Natural killer cell (primary cell): ENCODE data around the gene CSGALNACT2. TPM values are rescaled to one million over a fixed set of nuclear protein-coding genes. Genes with fewer than 3 reads are reported as not detected.

ENCODE experiments used
- ATAC-seq, 3 donors: fragments of 150-1000 bp in 2 of 3; fragments of 200-7000 bp in 1 of 3; cut with Tn5 transposase; 1 replicate in 1 of 3; 2 replicates in 2 of 3; pipeline ENCODE4 v1.10.0; 2021; ENCODE audit warnings: mild to moderate bottlenecking in 2 of 3, moderate library complexity in 2 of 3
- DNase-seq, 2 donors: peaks; one replicate each; pipeline versions ENCODE4 v3.0.0 to v3.0.0-alpha.2; 2013 to 2021; ENCODE audit warnings: mixed read lengths in 1 of 2
- H3K27ac ChIP-seq: one replicate; pipeline ENCODE4 v1.5.1; 2013; ENCODE audit warnings: mild to moderate bottlenecking, low read length
- H3K27me3 ChIP-seq: one replicate; pipeline ENCODE4 v1.6.1; 2013; ENCODE audit warnings: low read length; ENCODE audit not compliant: control insufficient read depth, insufficient read depth
- H3K36me3 ChIP-seq: one replicate; pipeline ENCODE4 v1.6.1; 2013; ENCODE audit warnings: low read length; ENCODE audit not compliant: control insufficient read depth, insufficient read depth
- H3K4me1 ChIP-seq: one replicate; pipeline ENCODE4 v1.6.1; 2013; ENCODE audit warnings: low read length; ENCODE audit not compliant: control insufficient read depth, insufficient read depth
- H3K4me3 ChIP-seq: one replicate; pipeline ENCODE4 v1.5.1; 2013; ENCODE audit warnings: low read length
- H3K9me3 ChIP-seq: one replicate; pipeline ENCODE4 v1.6.1; 2013; ENCODE audit warnings: low read length; ENCODE audit not compliant: control insufficient read depth, insufficient read depth
- H3K27ac Mint-ChIP-seq, 2 donors: one replicate each; pipeline ENCODE4 v1.8.0; 2022; ENCODE audit warnings: mild to moderate bottlenecking in 2 of 2, mixed read lengths in 2 of 2, moderate library complexity in 1 of 2
- H3K27me3 Mint-ChIP-seq, 2 donors: one replicate each; pipeline ENCODE4 v1.8.0; 2022; ENCODE audit warnings: low read depth in 2 of 2, mixed read lengths in 2 of 2
- H3K36me3 Mint-ChIP-seq: one replicate; pipeline ENCODE4 v1.8.0; 2022; ENCODE audit warnings: mixed read lengths
- H3K4me1 Mint-ChIP-seq, 2 donors: one replicate each; pipeline ENCODE4 v1.8.0; 2022; ENCODE audit warnings: mixed read lengths in 2 of 2
- H3K4me3 Mint-ChIP-seq: one replicate; pipeline ENCODE4 v1.8.0; 2022; ENCODE audit warnings: mild to moderate bottlenecking, moderate library complexity, mixed read lengths
- H3K9me3 Mint-ChIP-seq, 2 donors: one replicate each; pipeline ENCODE4 v1.8.0; 2022; ENCODE audit warnings: mixed read lengths in 2 of 2
- CTCF ChIP-seq: fragments of 200-600 bp; IDR thresholded peaks from one replicate; pipeline ENCODE4 v1.8.0; 2022; ENCODE audit warnings: antibody characterized with exemption
- WGBS: methylation state at CpG from one replicate; pipeline ENCODE4 v1.1.7; 2013; ENCODE audit warnings: missing lambda C conversion rate; ENCODE audit not compliant: insufficient coverage; 5-methylcytosine and 5-hydroxymethylcytosine counted together
- intact Hi-C: fragments of 100-400 bp; cut with micrococcal nuclease; formaldehyde crosslinking; loops from one replicate; pipeline ENCODE4 v1.14.2; 2022
- total RNA-seq, 4 donors: library from RNA; stranded (reverse); fragments of 120-200 nt in 1 of 4; gene quantifications; one replicate each; pipeline versions ENCODE4 v1.2.3 to v1.2.4, GENCODE V29; 2013 to 2022

CSGALNACT2 gene
- total RNA-seq, 3 donors from 2014 or later (not counting 1 experiment from before 2014, with no cell fraction given), result 49.9 to 57.4 (median 52.8) TPM

GRCh38 chr10:43099928-43100327 lies 38.3 kb upstream of the CSGALNACT2 start:
- no peaks in the 10 kb centered on the region for H3K36me3 Mint-ChIP-seq
- no peak for TF ChIP-seq CTCF
- intact Hi-C loops, result no loop called here

GRCh38 chr10:43100366-43100765 lies 37.9 kb upstream of the CSGALNACT2 start:
- intact Hi-C loops, result no loop called here
- no peaks in the 10 kb centered on the region for H3K9me3 Mint-ChIP-seq
- 94% methylated on average over 17 of the region's 17 CpGs for WGBS
- peaks cover 2% of the 10 kb centered on the region for H3K27me3 ChIP-seq
- H3K36me3 ChIP-seq, result no peaks in the 10 kb centered on the region
- peaks cover 11% of the 10 kb centered on the region for H3K4me1 ChIP-seq
- H3K27ac ChIP-seq, result no peak overlapping the region
- peaks cover 0 to 11% of the 10 kb centered on the region in 2 donors for H3K4me1 Mint-ChIP-seq
- peaks cover 18 to 25% of the 10 kb centered on the region in 2 donors for H3K27me3 Mint-ChIP-seq
- no peak overlapping the region for H3K27ac Mint-ChIP-seq
- no peaks in the 10 kb centered on the region for H3K9me3 ChIP-seq
- DNase-seq, result no peak
- TF ChIP-seq CTCF, result no peak
- H3K4me3 ChIP-seq, result no peak overlapping the region
- no peak for ATAC-seq
- H3K4me3 Mint-ChIP-seq, result no peak overlapping the region
- no peaks in the 10 kb centered on the region for H3K36me3 Mint-ChIP-seq

More at GRCh38 chr10:43099928-43100327, 38.3 kb upstream of the CSGALNACT2 start:
- Histone ChIP-seq H3K4me3 (no peak overlapping the region), H3K4me1 (peaks cover 7% of the 10 kb centered on the region), H3K9me3 (no peaks in the 10 kb centered on the region), H3K36me3 (no peaks in the 10 kb centered on the region), H3K27me3 (peaks cover 2% of the 10 kb centered on the region), H3K27ac (no peak overlapping the region)
- no peak for ATAC-seq
- DNase-seq, result no peak
- H3K27ac Mint-ChIP-seq, result no peak overlapping the region
- no peaks in the 10 kb centered on the region for H3K9me3 Mint-ChIP-seq
- peaks cover 18 to 25% of the 10 kb centered on the region in 2 donors for H3K27me3 Mint-ChIP-seq
- H3K4me1 Mint-ChIP-seq, result peaks cover 0 to 7% of the 10 kb centered on the region in 2 donors
- no peak overlapping the region for H3K4me3 Mint-ChIP-seq
- WGBS, result 84% methylated on average over 3 of the region's 4 CpGs

GRCh38 chr10:43102063-43102828 lies 36.0 kb upstream of the CSGALNACT2 start:
- intact Hi-C loops, result no loop called here
- Histone ChIP-seq H3K4me1 (peaks cover 30% of the 10 kb centered on the region), H3K9me3 (no peaks in the 10 kb centered on the region), H3K4me3 (no peak overlapping the region), H3K27me3 (peaks cover 2% of the 10 kb centered on the region), H3K27ac (no peak overlapping the region), H3K36me3 (no peaks in the 10 kb centered on the region)
- Mint-ChIP-seq H3K4me1 (peaks cover 0 to 24% of the 10 kb centered on the region in 2 donors), H3K27ac (no peak overlapping the region), H3K27me3 (peaks cover 18 to 25% of the 10 kb centered on the region in 2 donors), H3K4me3 (peak overlapping the region; percentile 50), H3K9me3 (no peaks in the 10 kb centered on the region), H3K36me3 (no peaks in the 10 kb centered on the region)
- 78% methylated on average over 19 of the region's 19 CpGs for WGBS
- no peak for TF ChIP-seq CTCF
- ATAC-seq, result no peak
- no peak for DNase-seq
